CD4-positive, CD25-positive, alpha-beta regulatory T cell (primary cell): Measurements from ENCODE around the gene PTGES2. TPM values are rescaled to one million over a fixed set of nuclear protein-coding genes. Genes with fewer than 3 reads are reported as not detected.

ENCODE experiments used
- ATAC-seq, 2 donors: fragments of 150-1000 bp; cut with Tn5 transposase; one replicate each; pipeline ENCODE4 v1.10.0; 2021; ENCODE audit warnings: low read depth in 2 of 2, moderate number of reproducible peaks in 2 of 2, moderate library complexity in 1 of 2
- DNase-seq, 3 donors: peaks; one replicate each; pipeline versions ENCODE4 v3.0.0 to v3.0.0-alpha.2; 2012 to 2022; ENCODE audit warnings: mixed read lengths in 1 of 3
- H3K27ac ChIP-seq: one replicate; pipeline ENCODE4 v1.7.0; 2013; ENCODE audit warnings: mild to moderate bottlenecking, low read length; ENCODE audit not compliant: insufficient read depth, poor library complexity, severe bottlenecking
- H3K27me3 ChIP-seq: one replicate; pipeline ENCODE4 v1.7.0; 2013; ENCODE audit warnings: low read length; ENCODE audit not compliant: control insufficient read depth, insufficient read depth
- H3K36me3 ChIP-seq: one replicate; pipeline ENCODE4 v1.7.0; 2013; ENCODE audit warnings: mild to moderate bottlenecking, low read length, moderate library complexity; ENCODE audit not compliant: control insufficient read depth, insufficient read depth
- H3K4me1 ChIP-seq: 2 replicates; pipeline ENCODE4 v1.7.0; 2013; ENCODE audit warnings: mild to moderate bottlenecking, low read length; ENCODE audit not compliant: insufficient read depth, control insufficient read depth, poor library complexity, severe bottlenecking
- H3K4me3 ChIP-seq: one replicate; pipeline ENCODE4 v1.7.0; 2013; ENCODE audit warnings: low read depth, mild to moderate bottlenecking, low read length, moderate library complexity
- H3K9me3 ChIP-seq, 2 experiments: 1 replicate in 1 of 2; 2 replicates in 1 of 2; pipeline ENCODE4 v1.7.0; 2013; ENCODE audit warnings: low read length in 2 of 2, mild to moderate bottlenecking in 1 of 2, moderate library complexity in 1 of 2; ENCODE audit not compliant: control insufficient read depth in 2 of 2
- H3K27ac Mint-ChIP-seq, 3 donors: one replicate each; pipeline ENCODE4 v1.8.0; 2020 to 2022; ENCODE audit warnings: mild to moderate bottlenecking in 3 of 3, mixed read lengths in 3 of 3, moderate library complexity in 2 of 3
- H3K27me3 Mint-ChIP-seq: one replicate; pipeline ENCODE4 v1.8.0; 2022; ENCODE audit warnings: mild to moderate bottlenecking, mixed read lengths
- H3K36me3 Mint-ChIP-seq: one replicate; pipeline ENCODE4 v1.8.0; 2020; ENCODE audit warnings: mixed read lengths
- H3K4me1 Mint-ChIP-seq, 4 donors: one replicate each; pipeline ENCODE4 v1.8.0; 2020 to 2022; ENCODE audit warnings: mixed read lengths in 4 of 4, mild to moderate bottlenecking in 1 of 4
- H3K4me3 Mint-ChIP-seq, 4 donors: one replicate each; pipeline ENCODE4 v1.8.0; 2020 to 2022; ENCODE audit warnings: mild to moderate bottlenecking in 4 of 4, mixed read lengths in 4 of 4, moderate library complexity in 3 of 4
- H3K9me3 Mint-ChIP-seq, 7 donors: one replicate each; pipeline ENCODE4 v1.8.0; 2020 to 2022; ENCODE audit warnings: mixed read lengths in 7 of 7, mild to moderate bottlenecking in 3 of 7, moderate library complexity in 2 of 7
- polyA plus RNA-seq, 4 donors: library from polyadenylated mRNA; unstranded; fragments of 300-500 nt; fragmentation: Illumina TruSeq; gene quantifications; one replicate each; pipeline ENCODE4 v1.2.3, GENCODE V29; 2021
- total RNA-seq: library from RNA; stranded (reverse); gene quantifications from one replicate; pipeline ENCODE4 v1.2.3, GENCODE V29; 2022

PTGES2 gene
- total and polyA plus RNA-seq, 5 donors from 2014 or later = 33.8 to 48.6 (median 38.0) TPM

GRCh38 chr9:128128836-128129590, 1.5 kb upstream of the PTGES2 start:
- Histone ChIP-seq H3K4me3 (peak overlapping the region; percentile 78), H3K36me3 (peaks cover 6% of the 10 kb centered on the region), H3K27ac (peak overlapping the region; percentile 93), H3K27me3 (no peaks in the 10 kb centered on the region), H3K4me1 (peaks cover 38% of the 10 kb centered on the region), H3K9me3 (no peaks in the 10 kb centered on the region)
- peak overlapping the region; percentile 98 to 100 (median 99) for H3K4me3 Mint-ChIP-seq
- DNase-seq (no peak), ATAC-seq (no peak)
- peaks cover 0 to 44% (median 28%) of the 10 kb centered on the region in 4 donors for H3K4me1 Mint-ChIP-seq
- peaks cover 0 to 1% (median 0%) of the 10 kb centered on the region in 7 donors for H3K9me3 Mint-ChIP-seq
- peaks cover 25% of the 10 kb centered on the region for H3K27me3 Mint-ChIP-seq
- peaks cover 3% of the 10 kb centered on the region for H3K36me3 Mint-ChIP-seq
- H3K27ac Mint-ChIP-seq = peak overlapping the region; percentile 5 to 100 (median 100)

DNA sequence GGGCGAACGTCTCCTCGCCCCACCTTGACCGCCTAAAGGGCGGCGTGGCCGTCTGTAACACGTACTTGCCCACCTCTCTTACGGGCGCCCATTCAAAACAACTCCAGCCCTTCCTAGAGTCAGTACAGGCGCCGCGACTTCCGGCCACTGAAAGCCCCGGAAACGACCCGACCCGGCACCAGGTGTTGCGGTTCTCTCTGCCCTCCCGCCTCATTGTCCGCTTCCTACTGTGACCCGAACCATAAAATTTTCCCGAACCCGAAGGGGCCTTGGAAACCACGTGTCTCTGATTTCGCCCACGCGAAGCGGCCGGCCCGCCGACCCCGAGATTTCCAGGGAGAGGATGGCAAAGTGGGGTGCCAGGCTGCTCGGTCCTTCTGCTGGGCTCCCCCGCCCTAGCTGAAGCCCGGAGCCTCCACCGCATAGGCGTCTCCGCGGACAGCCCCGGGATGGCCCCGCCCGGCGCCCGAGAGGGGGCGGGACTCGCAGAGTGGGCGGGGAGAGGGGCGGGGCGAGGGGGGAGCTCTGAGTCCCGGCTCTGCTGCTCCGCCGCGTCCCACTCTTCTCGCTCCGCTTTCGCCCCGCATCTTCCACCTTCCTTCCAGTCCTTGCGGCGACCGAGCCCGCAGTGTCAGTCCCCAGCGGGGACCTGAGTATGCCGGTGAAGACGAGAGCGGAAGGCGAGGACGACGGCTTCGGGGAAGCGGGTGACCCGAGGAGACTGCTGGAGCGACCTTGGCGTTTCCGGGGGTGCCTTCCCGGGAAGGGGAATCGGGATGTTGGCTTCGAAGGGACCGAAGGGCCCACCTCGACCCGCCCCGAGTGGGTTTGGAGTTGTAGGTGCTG, 684 bp upstream of the PTGES2 start:
- peak; percentile 82 to 83 for ATAC-seq
- Histone ChIP-seq H3K27me3 (no peaks in the 10 kb centered on the region), H3K36me3 (peaks cover 9% of the 10 kb centered on the region), H3K9me3 (no peaks in the 10 kb centered on the region), H3K4me3 (peak overlapping the region; percentile 78), H3K27ac (peak overlapping the region; percentile 93), H3K4me1 (peaks cover 38% of the 10 kb centered on the region)
- Mint-ChIP-seq H3K4me1 (peaks cover 0 to 43% (median 28%) of the 10 kb centered on the region in 4 donors), H3K9me3 (peaks cover 0 to 1% (median 0%) of the 10 kb centered on the region in 7 donors), H3K4me3 (peak overlapping the region; percentile 98 to 100 (median 99)), H3K27ac (peak overlapping the region; percentile 99 to 100 (median 100)), H3K36me3 (peaks cover 3% of the 10 kb centered on the region), H3K27me3 (peaks cover 17% of the 10 kb centered on the region)
- DNase-seq = peak; percentile 78 to 97 (median 94)

GRCh38 chr9:128125580-128126354, 1.8 kb downstream of the PTGES2 start:
- Mint-ChIP-seq H3K4me3 (peak overlapping the region; percentile 82 to 88 (median 86)), H3K36me3 (peaks cover 5% of the 10 kb centered on the region), H3K27me3 (peaks cover 7% of the 10 kb centered on the region), H3K9me3 (peaks cover 0 to 1% (median 0%) of the 10 kb centered on the region in 7 donors), H3K4me1 (peaks cover 0 to 42% (median 25%) of the 10 kb centered on the region in 4 donors), H3K27ac (peak overlapping the region; percentile 81 to 91 (median 81))
- H3K9me3 ChIP-seq = no peaks in the 10 kb centered on the region
- H3K36me3 ChIP-seq = peaks cover 19% of the 10 kb centered on the region
- no peaks in the 10 kb centered on the region for H3K27me3 ChIP-seq
- no peak overlapping the region for H3K27ac ChIP-seq
- no peak for ATAC-seq
- DNase-seq = no peak
- H3K4me3 ChIP-seq = peak overlapping the region; percentile 26
- H3K4me1 ChIP-seq = peaks cover 38% of the 10 kb centered on the region

- ATAC-seq = no peak
- Histone ChIP-seq H3K27me3 (no peaks in the 10 kb centered on the region), H3K36me3 (peaks cover 22% of the 10 kb centered on the region), H3K9me3 (no peaks in the 10 kb centered on the region), H3K4me1 (peaks cover 38% of the 10 kb centered on the region), H3K4me3 (no peak overlapping the region), H3K27ac (no peak overlapping the region)
- peak in 1 of 3 donors; percentile 48 for DNase-seq
- Mint-ChIP-seq H3K9me3 (peaks cover 0 to 1% (median 0%) of the 10 kb centered on the region in 7 donors), H3K36me3 (peaks cover 5% of the 10 kb centered on the region), H3K27ac (peak overlapping the region; percentile 25 to 49 (median 26)), H3K4me3 (peak overlapping the region; percentile 55 to 88 (median 84)), H3K4me1 (peaks cover 0 to 39% (median 25%) of the 10 kb centered on the region in 4 donors), H3K27me3 (peaks cover 7% of the 10 kb centered on the region)
These were observed 2.5 kb downstream of the PTGES2 start for GRCh38 chr9:128124873-128125579.

DNA sequence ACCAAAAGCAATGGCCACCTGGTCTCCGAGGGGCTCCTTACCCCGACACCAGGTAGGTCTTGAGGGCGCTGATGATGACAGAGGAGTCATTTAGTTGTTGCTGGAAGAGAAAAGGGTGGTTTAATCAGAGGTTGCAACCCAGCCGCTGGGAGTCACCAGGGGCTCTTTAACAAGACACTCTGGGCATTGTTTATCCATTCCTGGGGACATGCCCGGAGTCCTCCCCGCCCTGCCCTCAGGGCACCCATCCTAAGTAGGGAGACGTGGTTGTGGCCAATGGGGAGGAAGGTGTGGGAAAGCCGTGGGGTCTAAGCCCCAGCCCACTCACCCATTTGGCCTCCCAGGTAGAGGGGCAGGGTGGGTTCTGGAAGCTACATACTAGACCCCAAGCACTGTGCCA, 3.1 kb downstream of the PTGES2 start:
- Mint-ChIP-seq H3K4me1 (peaks cover 0 to 34% (median 22%) of the 10 kb centered on the region in 4 donors), H3K4me3 (peak overlapping the region in 3 of 4 donors; percentile 82 to 88 (median 85)), H3K36me3 (peaks cover 5% of the 10 kb centered on the region), H3K27ac (no peak overlapping the region), H3K27me3 (peaks cover 7% of the 10 kb centered on the region), H3K9me3 (peaks cover 0 to 1% (median 0%) of the 10 kb centered on the region in 7 donors)
- ATAC-seq = no peak
- no peak for DNase-seq
- no peak overlapping the region for H3K4me3 ChIP-seq
- peaks cover 38% of the 10 kb centered on the region for H3K4me1 ChIP-seq
- H3K9me3 ChIP-seq = no peaks in the 10 kb centered on the region
- H3K36me3 ChIP-seq = peaks cover 22% of the 10 kb centered on the region
- no peaks in the 10 kb centered on the region for H3K27me3 ChIP-seq
- no peak overlapping the region for H3K27ac ChIP-seq

GRCh38 chr9:128123451-128124080, 4.0 kb downstream of the PTGES2 start:
- H3K27ac Mint-ChIP-seq = no peak overlapping the region

More at GRCh38 chr9:128123451-128124080, 4.0 kb downstream of the PTGES2 start:
- Mint-ChIP-seq H3K27me3 (peaks cover 7% of the 10 kb centered on the region), H3K4me1 (peaks cover 0 to 28% (median 17%) of the 10 kb centered on the region in 4 donors), H3K36me3 (peaks cover 5% of the 10 kb centered on the region), H3K9me3 (no peaks in the 10 kb centered on the region), H3K4me3 (peak overlapping the region in 2 of 4 donors; percentile 38 to 82)
- no peak for ATAC-seq
- Histone ChIP-seq H3K4me1 (peaks cover 30% of the 10 kb centered on the region), H3K4me3 (no peak overlapping the region), H3K27ac (no peak overlapping the region), H3K27me3 (no peaks in the 10 kb centered on the region), H3K36me3 (peaks cover 22% of the 10 kb centered on the region), H3K9me3 (no peaks in the 10 kb centered on the region)
- DNase-seq = no peak
